ENCODE data around the gene LMBRD1.

LMBRD1 gene

GRCh38 chr6:69705954-69706353, 90.9 kb downstream of the LMBRD1 start:
- no peaks in the 10 kb centered on the region for H3K9me2 ChIP-seq (replicated peaks; ENCODE audit: insufficient read depth, low read length)
- no peak overlapping the region for H3K4me2 ChIP-seq (ENCODE audit: low read depth, low read length, poor library complexity, severe bottlenecking)
- H3K79me2 ChIP-seq (ENCODE audit: insufficient read depth, low read length) = no peaks in the 10 kb centered on the region

GRCh38 chr6:69704916-69705315, 91.9 kb downstream of the LMBRD1 start:
- Histone ChIP-seq H3F3A (ENCODE audit: insufficient read depth) (no peaks in the 10 kb centered on the region), H3K27me3 (ENCODE audit: low read length) (no peaks in the 10 kb centered on the region), H3K4me3 (ENCODE audit: insufficient read depth, low read length, poor library complexity, severe bottlenecking) (no peak overlapping the region), H3K9me3 (ENCODE audit: insufficient read depth, low read length) (no peaks in the 10 kb centered on the region), H2AFZ (ENCODE audit: low read depth, low read length, severe bottlenecking) (no peak overlapping the region), H4K20me1 (ENCODE audit: low read depth, low read length) (no peaks in the 10 kb centered on the region), H3K9ac (ENCODE audit: low read length) (no peak overlapping the region), H3K9me2 (replicated peaks; ENCODE audit: insufficient read depth, low read length) (no peaks in the 10 kb centered on the region), H3K36me3 (ENCODE audit: low read length) (peaks cover 19% of the 10 kb centered on the region; the same call in 1 of the 2 replicates), H3K27ac (ENCODE audit: low read depth, low read length) (no peak overlapping the region), H3K4me2 (ENCODE audit: low read depth, low read length, poor library complexity, severe bottlenecking) (no peak overlapping the region), H3K79me2 (ENCODE audit: insufficient read depth, low read length) (no peaks in the 10 kb centered on the region)
- no peak for TF ChIP-seq CTCF (IDR thresholded peaks at IDR 0.05; ENCODE audit: insufficient read depth, low read length, poor library complexity, severe bottlenecking)
- no peak for TF ChIP-seq EZH2phosphoT487 (conservative IDR thresholded peaks at IDR 0.05; ENCODE audit: low read length)

More at GRCh38 chr6:69705954-69706353, 90.9 kb downstream of the LMBRD1 start:
- Histone ChIP-seq H3F3A (ENCODE audit: insufficient read depth) (no peaks in the 10 kb centered on the region), H3K27ac (ENCODE audit: low read depth, low read length) (no peak overlapping the region), H3K36me3 (ENCODE audit: low read length) (peaks cover 14% of the 10 kb centered on the region; the same call in 1 of the 2 replicates), H2AFZ (ENCODE audit: low read depth, low read length, severe bottlenecking) (no peak overlapping the region), H3K9ac (ENCODE audit: low read length) (no peak overlapping the region), H3K27me3 (ENCODE audit: low read length) (no peaks in the 10 kb centered on the region), H3K4me3 (ENCODE audit: insufficient read depth, low read length, poor library complexity, severe bottlenecking) (no peak overlapping the region), H3K9me3 (ENCODE audit: insufficient read depth, low read length) (no peaks in the 10 kb centered on the region), H4K20me1 (ENCODE audit: low read depth, low read length) (no peaks in the 10 kb centered on the region)
- no peak for TF ChIP-seq EZH2phosphoT487 (conservative IDR thresholded peaks at IDR 0.05; ENCODE audit: low read length)
- no peak for TF ChIP-seq CTCF (IDR thresholded peaks at IDR 0.05; ENCODE audit: insufficient read depth, low read length, poor library complexity, severe bottlenecking)

- H3F3A ChIP-seq (ENCODE audit: insufficient read depth) = no peaks in the 10 kb centered on the region; the same call in 1 of the 2 replicates
- H3K4me3 ChIP-seq (ENCODE audit: insufficient read depth, low read length, poor library complexity, severe bottlenecking) = no peak overlapping the region
- no peaks in the 10 kb centered on the region for H4K20me1 ChIP-seq (ENCODE audit: low read depth, low read length)
- peaks cover 33% of the 10 kb centered on the region; the same call in 1 of the 2 replicates for H3K36me3 ChIP-seq (ENCODE audit: low read length)
- no peak overlapping the region for H3K4me2 ChIP-seq (ENCODE audit: low read depth, low read length, poor library complexity, severe bottlenecking)
- no peaks in the 10 kb centered on the region for H3K27me3 ChIP-seq (ENCODE audit: low read length)
- no peak overlapping the region for H3K27ac ChIP-seq (ENCODE audit: low read depth, low read length)
- no peaks in the 10 kb centered on the region for H3K79me2 ChIP-seq (ENCODE audit: insufficient read depth, low read length)
- no peaks in the 10 kb centered on the region for H3K9me3 ChIP-seq (ENCODE audit: insufficient read depth, low read length)
- no peak overlapping the region for H2AFZ ChIP-seq (ENCODE audit: low read depth, low read length, severe bottlenecking)
- TF ChIP-seq CTCF (IDR thresholded peaks at IDR 0.05; ENCODE audit: insufficient read depth, low read length, poor library complexity, severe bottlenecking) = no peak
- TF ChIP-seq EZH2phosphoT487 (conservative IDR thresholded peaks at IDR 0.05; ENCODE audit: low read length) = no peak
- no peaks in the 10 kb centered on the region for H3K9me2 ChIP-seq (replicated peaks; ENCODE audit: insufficient read depth, low read length)
- H3K9ac ChIP-seq (ENCODE audit: low read length) = no peak overlapping the region
Observed at GRCh38 chr6:69699655-69700054, 97.2 kb downstream of the LMBRD1 start.

Data from SU-DHL-6 (cell line).